T follicular helper cell (primary cell): ENCODE results near the gene CREBRF.
"Not testable (repeated sequence)": the region's sequence is repeated elsewhere in the genome, so short reads cannot be mapped to it uniquely, and the experiment has no call there.

Source experiments
- DNase-seq: peaks from one replicate; pipeline ENCODE4 v3.0.0-alpha.2; 2020; ENCODE audit warnings: low read depth

The CREBRF gene

GRCh38 chr5:173154619-173155018 lies 98.5 kb downstream of the CREBRF start:
- DNase-seq, result not testable (repeated sequence)

GRCh38 chr5:173155912-173156311 lies 99.8 kb downstream of the CREBRF start:
- no peak for DNase-seq

- no peak for DNase-seq
Measured at GRCh38 chr5:173158366-173158765, 102.2 kb downstream of the CREBRF start.

- DNase-seq, result no peak
Measured at GRCh38 chr5:173159256-173159655, 103.1 kb downstream of the CREBRF start.

GRCh38 chr5:173161148-173161547 lies 105.0 kb downstream of the CREBRF start:
- no peak for DNase-seq

- no peak for DNase-seq
Measured at GRCh38 chr5:173163219-173163618, 107.1 kb downstream of the CREBRF start.

GRCh38 chr5:173165177-173166016 lies 109.2 kb downstream of the CREBRF start:
- no peak for DNase-seq

- no peak for DNase-seq
Measured at GRCh38 chr5:173172166-173172565, 116.0 kb downstream of the CREBRF start.

- DNase-seq, result no peak
Measured at GRCh38 chr5:173175523-173175922, 119.4 kb downstream of the CREBRF start.

- DNase-seq, result no peak
Measured at GRCh38 chr5:173178369-173178910, 122.3 kb downstream of the CREBRF start.

- no peak for DNase-seq
Measured at GRCh38 chr5:173180331-173180730, 124.2 kb downstream of the CREBRF start.

- DNase-seq, result no peak
Measured at GRCh38 chr5:173187054-173187743, 131.0 kb downstream of the CREBRF start.

- no peak for DNase-seq
Measured at GRCh38 chr5:173188280-173188679, 132.1 kb downstream of the CREBRF start.
